PC-9 (cell line): ENCODE data around the gene AATF.

ENCODE experiments used
- CTCF ChIP-seq: fragments of 200-600 bp; sonication (generic); conservative IDR thresholded peaks from 2 replicates; pipeline ENCODE4 v1.6.1; 2017; ENCODE audit warnings: mixed run types, antibody characterized with exemption, mild to moderate bottlenecking, moderate library complexity
- EZH2 ChIP-seq: fragments of 200-600 bp; sonication (generic); IDR thresholded peaks from 2 replicates; pipeline ENCODE4 v1.8.0; 2017; ENCODE audit warnings: antibody characterized with exemption, low read depth

GRCh38 chr17:36938566-36939051 lies 10.1 kb upstream of the AATF start:
- TF ChIP-seq CTCF (no peak), EZH2 (no peak)
